Measurements from ENCODE around the gene VEPH1.

Gene VEPH1

GRCh38 chr3:157280786-157281185, 222.4 kb downstream of the VEPH1 start:
- ATAC-seq (replicated peaks) (no peak), DNase-seq (no peak)
- H3K36me3 Mint-ChIP-seq, result no peaks in the 10 kb centered on the region
- no peaks in the 10 kb centered on the region for H3K27me3 Mint-ChIP-seq
- no peaks in the 10 kb centered on the region for H3K4me1 Mint-ChIP-seq
- H3K4me3 Mint-ChIP-seq, result no peak overlapping the region
- no peak overlapping the region for H3K27ac Mint-ChIP-seq
- no peaks in the 10 kb centered on the region for H3K9me3 Mint-ChIP-seq

- Mint-ChIP-seq H3K9me3 (no peaks in the 10 kb centered on the region), H3K4me1 (no peaks in the 10 kb centered on the region), H3K4me3 (no peak overlapping the region), H3K27me3 (no peaks in the 10 kb centered on the region), H3K36me3 (no peaks in the 10 kb centered on the region), H3K27ac (no peak overlapping the region)
- ATAC-seq (replicated peaks), result no peak
- DNase-seq, result no peak
Measured at GRCh38 chr3:157280354-157280753, 222.9 kb downstream of the VEPH1 start.

- ATAC-seq (replicated peaks), result peak in 1 of 2 donors; percentile 55
- H3K36me3 Mint-ChIP-seq, result no peaks in the 10 kb centered on the region
- no peaks in the 10 kb centered on the region for H3K9me3 Mint-ChIP-seq
- no peak overlapping the region for H3K27ac Mint-ChIP-seq
- no peak for DNase-seq
- no peaks in the 10 kb centered on the region for H3K27me3 Mint-ChIP-seq
- H3K4me1 Mint-ChIP-seq, result no peaks in the 10 kb centered on the region
- H3K4me3 Mint-ChIP-seq, result no peak overlapping the region
Measured at GRCh38 chr3:157279237-157279636, 224.0 kb downstream of the VEPH1 start.

GRCh38 chr3:157276801-157277200, 226.4 kb downstream of the VEPH1 start:
- H3K4me3 Mint-ChIP-seq, result no peak overlapping the region
- H3K36me3 Mint-ChIP-seq, result no peaks in the 10 kb centered on the region
- H3K4me1 Mint-ChIP-seq, result no peaks in the 10 kb centered on the region
- no peak for DNase-seq
- no peaks in the 10 kb centered on the region for H3K9me3 Mint-ChIP-seq
- no peak overlapping the region for H3K27ac Mint-ChIP-seq
- H3K27me3 Mint-ChIP-seq, result no peaks in the 10 kb centered on the region
- no peak for ATAC-seq (replicated peaks)

- Mint-ChIP-seq H3K36me3 (no peaks in the 10 kb centered on the region), H3K4me1 (no peaks in the 10 kb centered on the region), H3K27ac (no peak overlapping the region), H3K4me3 (no peak overlapping the region), H3K9me3 (no peaks in the 10 kb centered on the region), H3K27me3 (no peaks in the 10 kb centered on the region)
- ATAC-seq (replicated peaks), result no peak
- DNase-seq, result no peak
Measured at GRCh38 chr3:157275832-157276231, 227.4 kb downstream of the VEPH1 start.

GRCh38 chr3:157274644-157275137, 228.5 kb downstream of the VEPH1 start:
- H3K27me3 Mint-ChIP-seq, result no peaks in the 10 kb centered on the region
- no peaks in the 10 kb centered on the region for H3K36me3 Mint-ChIP-seq
- no peak overlapping the region for H3K27ac Mint-ChIP-seq
- no peak for DNase-seq
- no peak for ATAC-seq (replicated peaks)
- no peak overlapping the region for H3K4me3 Mint-ChIP-seq
- H3K9me3 Mint-ChIP-seq, result no peaks in the 10 kb centered on the region
- H3K4me1 Mint-ChIP-seq, result no peaks in the 10 kb centered on the region

- Mint-ChIP-seq H3K36me3 (peaks cover 0 to 2% of the 10 kb centered on the region in 2 donors), H3K9me3 (peaks cover 0 to 2% of the 10 kb centered on the region in 2 donors), H3K4me1 (no peaks in the 10 kb centered on the region), H3K27ac (no peak overlapping the region), H3K27me3 (no peaks in the 10 kb centered on the region), H3K4me3 (no peak overlapping the region)
- DNase-seq (no peak), ATAC-seq (replicated peaks) (no peak)
Measured at GRCh38 chr3:157271283-157271882, 231.8 kb downstream of the VEPH1 start.

GRCh38 chr3:157268026-157268425, 235.2 kb downstream of the VEPH1 start:
- H3K36me3 Mint-ChIP-seq, result peaks cover 0 to 2% of the 10 kb centered on the region in 2 donors
- ATAC-seq (replicated peaks) (no peak), DNase-seq (no peak)
- H3K9me3 Mint-ChIP-seq, result peaks cover 0 to 2% of the 10 kb centered on the region in 2 donors
- no peak overlapping the region for H3K4me3 Mint-ChIP-seq
- H3K27me3 Mint-ChIP-seq, result no peaks in the 10 kb centered on the region
- no peaks in the 10 kb centered on the region for H3K4me1 Mint-ChIP-seq
- H3K27ac Mint-ChIP-seq, result no peak overlapping the region

GRCh38 chr3:157265931-157266330, 237.3 kb downstream of the VEPH1 start:
- peaks cover 0 to 2% of the 10 kb centered on the region in 2 donors for H3K9me3 Mint-ChIP-seq
- H3K27me3 Mint-ChIP-seq, result no peaks in the 10 kb centered on the region
- DNase-seq (no peak), ATAC-seq (replicated peaks) (no peak)
- H3K27ac Mint-ChIP-seq, result no peak overlapping the region
- peaks cover 0 to 2% of the 10 kb centered on the region in 2 donors for H3K36me3 Mint-ChIP-seq
- no peaks in the 10 kb centered on the region for H3K4me1 Mint-ChIP-seq
- H3K4me3 Mint-ChIP-seq, result no peak overlapping the region

- Mint-ChIP-seq H3K4me1 (no peaks in the 10 kb centered on the region), H3K9me3 (peaks cover 0 to under 1% of the 10 kb centered on the region in 2 donors), H3K36me3 (no peaks in the 10 kb centered on the region), H3K27ac (no peak overlapping the region), H3K27me3 (no peaks in the 10 kb centered on the region), H3K4me3 (no peak overlapping the region)
- DNase-seq (no peak), ATAC-seq (replicated peaks) (no peak)
Measured at GRCh38 chr3:157263027-157263426, 240.2 kb downstream of the VEPH1 start.

GRCh38 chr3:157261000-157261399, 242.2 kb downstream of the VEPH1 start:
- Mint-ChIP-seq H3K36me3 (no peaks in the 10 kb centered on the region), H3K27ac (no peak overlapping the region), H3K27me3 (no peaks in the 10 kb centered on the region), H3K4me1 (no peaks in the 10 kb centered on the region), H3K4me3 (no peak overlapping the region), H3K9me3 (no peaks in the 10 kb centered on the region)
- no peak for ATAC-seq (replicated peaks)
- DNase-seq, result no peak

GRCh38 chr3:157259825-157260224, 243.4 kb downstream of the VEPH1 start:
- Mint-ChIP-seq H3K9me3 (no peaks in the 10 kb centered on the region), H3K27ac (no peak overlapping the region), H3K36me3 (peaks cover 0 to 3% of the 10 kb centered on the region in 2 donors)

GRCh38 chr3:157257101-157257500, 246.1 kb downstream of the VEPH1 start:
- Mint-ChIP-seq H3K4me3 (no peak overlapping the region), H3K27ac (no peak overlapping the region), H3K4me1 (peaks cover 0 to 1% of the 10 kb centered on the region in 2 donors), H3K36me3 (peaks cover 0 to 3% of the 10 kb centered on the region in 2 donors), H3K27me3 (no peaks in the 10 kb centered on the region), H3K9me3 (no peaks in the 10 kb centered on the region)
- ATAC-seq (replicated peaks) (no peak), DNase-seq (no peak)

More at GRCh38 chr3:157259825-157260224, 243.4 kb downstream of the VEPH1 start:
- ATAC-seq (replicated peaks), result no peak
- H3K27me3 Mint-ChIP-seq, result no peaks in the 10 kb centered on the region
- H3K4me3 Mint-ChIP-seq, result no peak overlapping the region
- no peak for DNase-seq
- peaks cover 0 to 1% of the 10 kb centered on the region in 2 donors for H3K4me1 Mint-ChIP-seq

- Mint-ChIP-seq H3K9me3 (no peaks in the 10 kb centered on the region), H3K4me3 (no peak overlapping the region), H3K4me1 (peaks cover 0 to 1% of the 10 kb centered on the region in 2 donors), H3K36me3 (peaks cover 0 to 3% of the 10 kb centered on the region in 2 donors), H3K27ac (no peak overlapping the region), H3K27me3 (no peaks in the 10 kb centered on the region)
- DNase-seq (no peak), ATAC-seq (replicated peaks) (no peak)
Measured at GRCh38 chr3:157255797-157256196, 247.4 kb downstream of the VEPH1 start.

- Mint-ChIP-seq H3K36me3 (peaks cover 0 to 3% of the 10 kb centered on the region in 2 donors), H3K27me3 (no peaks in the 10 kb centered on the region), H3K4me1 (peaks cover 3 to 6% of the 10 kb centered on the region in 2 donors), H3K4me3 (no peak overlapping the region), H3K9me3 (no peaks in the 10 kb centered on the region), H3K27ac (no peak overlapping the region)
- ATAC-seq (replicated peaks) (no peak), DNase-seq (no peak)
Measured at GRCh38 chr3:157251685-157252084, 251.5 kb downstream of the VEPH1 start.

Measured in stimulated activated naive B cell treated with anti-CD40 and anti-IgM and Interleukin-4, amounts not matched to agents 10 μg/mL and 1 μg/mL and 100 μg/mL, for 72 hours (primary cell).